GM21526 (cell line): ENCODE data around the gene ING4.
A peak's percentile ranks its signal among the peaks of the same experiment; 100 is the strongest.

ENCODE experiments used
- ATAC-seq: cut with Tn5 transposase; IDR thresholded peaks from one replicate; pipeline ENCODE4 v1.9.1; 2021; ENCODE audit warnings: moderate library complexity; ENCODE audit not compliant: unreplicated experiment, low FRiP score

ING4 gene

DNA sequence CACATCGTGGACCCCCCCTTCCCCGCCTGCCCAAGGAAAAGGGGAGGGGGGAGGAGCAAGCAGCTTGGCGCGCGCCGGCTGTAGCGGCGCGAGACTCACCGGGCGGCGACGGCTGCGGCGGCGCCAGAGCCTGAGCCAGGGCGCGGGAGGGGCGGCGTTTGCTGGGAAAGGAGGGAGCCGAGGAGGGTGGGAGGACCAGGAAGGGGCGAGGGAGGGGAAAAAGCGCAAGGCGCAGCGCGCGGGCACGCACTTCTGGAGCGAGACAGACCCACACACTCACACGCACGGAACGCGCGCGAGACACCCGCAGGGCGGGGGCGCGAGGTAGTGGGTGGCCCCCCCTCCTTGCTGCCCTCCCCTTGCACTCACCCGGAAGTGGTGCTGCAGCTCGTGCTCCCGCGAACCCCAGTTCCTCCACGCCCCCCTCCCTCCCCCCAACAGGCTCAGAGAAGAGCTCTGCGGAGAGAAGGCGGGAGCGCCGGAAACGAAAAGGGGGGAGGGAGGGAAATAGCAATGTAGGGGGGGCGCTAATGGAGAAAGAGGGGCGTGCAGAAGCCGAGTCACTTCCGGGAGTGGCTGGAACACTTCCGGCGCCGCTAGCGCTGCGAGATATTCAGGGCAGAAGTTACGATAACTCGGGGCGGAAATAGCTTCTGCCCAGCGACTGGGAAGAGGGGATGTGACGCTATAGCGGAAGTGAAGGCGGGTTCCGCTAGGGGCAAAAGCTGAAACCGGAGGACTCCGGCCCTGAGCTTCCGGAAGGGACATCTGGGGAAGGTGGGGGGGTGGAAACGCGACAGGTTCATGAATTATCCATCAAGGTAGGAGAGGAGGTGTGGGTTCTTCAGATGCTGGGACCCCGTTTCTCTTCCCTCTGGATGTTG lies 26.3 kb upstream of the ING4 start, which contains the start of gene ZNF384:
TSS of gene ZNF384 (minus strand) at position 377 of the 884 bp plus-strand sequence. CDS start 9,855 bp downstream, outside the sequence.
- ATAC-seq, result peak; percentile 65

DNA sequence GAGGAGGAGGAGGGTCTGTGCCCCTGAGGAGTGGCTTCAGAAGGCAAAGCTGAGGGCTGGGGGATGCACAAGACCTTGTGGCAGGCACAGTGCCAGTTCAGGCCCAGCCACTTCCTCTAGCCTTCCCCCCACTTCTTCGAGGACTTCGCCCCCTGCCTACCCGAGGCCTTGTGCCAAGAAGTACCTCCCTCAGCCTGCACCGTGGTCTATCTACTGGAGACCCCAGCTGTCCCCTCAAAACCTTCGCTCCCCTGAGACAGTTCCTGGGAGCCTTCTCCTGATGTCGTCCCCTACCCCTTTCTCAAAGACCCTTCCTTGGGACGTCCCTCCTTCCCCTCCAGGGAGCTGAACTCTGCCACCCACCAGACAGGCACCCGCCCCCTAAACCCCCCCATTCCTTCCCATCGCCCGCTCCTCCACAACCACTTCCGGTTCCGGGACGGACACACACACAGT lies 25.7 kb upstream of the ING4 start:
- no peak for ATAC-seq

DNA sequence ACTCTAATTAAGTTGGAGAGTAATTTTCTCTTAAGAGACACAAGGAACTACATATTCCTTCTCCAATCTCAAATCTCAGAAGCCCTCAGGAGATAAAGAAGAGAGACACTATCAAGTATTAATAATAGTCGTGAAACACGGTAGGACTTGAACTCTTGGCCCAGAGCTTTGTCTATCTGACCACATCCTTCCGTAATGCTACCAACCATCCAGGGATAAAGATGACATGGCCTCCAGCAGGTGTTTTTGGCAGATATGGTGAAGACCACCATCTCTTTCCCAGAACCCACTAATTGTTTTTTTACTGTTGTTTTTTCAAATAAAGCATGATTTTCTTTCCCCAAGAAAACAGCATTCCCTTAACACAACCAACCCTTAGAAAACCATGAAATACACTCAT lies 22.9 kb upstream of the ING4 start:
- no peak for ATAC-seq

DNA sequence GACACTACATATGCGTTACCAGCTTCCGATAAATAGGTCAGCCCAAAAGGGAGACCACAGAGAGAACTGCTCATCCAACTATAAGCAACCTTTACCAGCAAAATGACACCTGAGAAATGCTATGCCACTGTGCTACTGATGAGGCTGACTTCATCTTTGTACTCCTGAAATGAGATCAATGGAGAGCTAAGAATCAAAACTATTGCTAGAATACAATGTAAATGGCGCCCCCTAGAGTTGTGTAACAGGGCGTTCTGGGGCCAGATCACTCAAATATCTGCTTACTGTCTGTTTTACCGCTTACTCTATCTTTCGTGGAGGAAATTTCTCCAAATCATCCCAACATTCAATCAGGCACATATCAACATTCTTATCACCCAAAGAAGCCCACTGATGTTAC lies 21.7 kb upstream of the ING4 start:
- no peak for ATAC-seq

DNA sequence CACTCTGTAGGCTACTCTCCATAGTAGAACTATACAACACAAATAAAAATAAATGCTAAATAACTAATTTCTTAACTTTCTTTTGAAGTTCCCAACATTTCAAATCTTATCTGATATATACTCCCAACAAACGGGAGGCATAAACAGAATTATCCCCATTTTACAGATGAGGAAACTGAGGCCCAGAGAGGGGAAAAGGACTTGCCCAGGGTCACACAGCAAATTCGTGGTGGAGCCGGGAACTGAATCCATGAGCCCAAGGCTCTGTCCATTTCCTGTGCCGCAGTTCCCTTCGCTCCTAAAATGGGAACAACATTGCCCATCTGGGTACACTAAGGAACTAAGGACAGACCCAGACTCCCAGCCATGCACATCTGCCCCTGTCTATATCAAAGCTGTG lies 14.0 kb upstream of the ING4 start:
- no peak for ATAC-seq

DNA sequence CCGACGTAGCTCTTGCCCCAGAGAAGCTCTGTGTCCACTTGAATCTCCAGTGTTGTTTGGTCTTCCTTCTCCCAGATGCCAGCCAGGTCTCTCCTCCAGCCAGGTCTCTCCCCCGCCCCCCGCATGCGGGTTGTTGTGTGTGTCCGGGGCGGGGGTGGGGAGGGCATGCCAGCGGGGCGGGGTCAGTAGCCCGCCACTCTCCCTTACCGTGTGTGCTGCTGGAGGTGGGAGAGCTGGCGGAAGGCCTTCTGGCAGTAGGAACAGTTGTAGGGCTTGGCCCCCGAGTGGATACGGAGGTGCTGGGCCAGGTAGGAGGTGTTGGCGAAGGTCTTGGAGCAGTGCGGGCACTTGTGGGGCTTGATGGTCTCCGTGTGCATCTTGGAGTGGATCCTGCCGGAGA lies 9.2 kb upstream of the ING4 start:
- no peak for ATAC-seq

DNA sequence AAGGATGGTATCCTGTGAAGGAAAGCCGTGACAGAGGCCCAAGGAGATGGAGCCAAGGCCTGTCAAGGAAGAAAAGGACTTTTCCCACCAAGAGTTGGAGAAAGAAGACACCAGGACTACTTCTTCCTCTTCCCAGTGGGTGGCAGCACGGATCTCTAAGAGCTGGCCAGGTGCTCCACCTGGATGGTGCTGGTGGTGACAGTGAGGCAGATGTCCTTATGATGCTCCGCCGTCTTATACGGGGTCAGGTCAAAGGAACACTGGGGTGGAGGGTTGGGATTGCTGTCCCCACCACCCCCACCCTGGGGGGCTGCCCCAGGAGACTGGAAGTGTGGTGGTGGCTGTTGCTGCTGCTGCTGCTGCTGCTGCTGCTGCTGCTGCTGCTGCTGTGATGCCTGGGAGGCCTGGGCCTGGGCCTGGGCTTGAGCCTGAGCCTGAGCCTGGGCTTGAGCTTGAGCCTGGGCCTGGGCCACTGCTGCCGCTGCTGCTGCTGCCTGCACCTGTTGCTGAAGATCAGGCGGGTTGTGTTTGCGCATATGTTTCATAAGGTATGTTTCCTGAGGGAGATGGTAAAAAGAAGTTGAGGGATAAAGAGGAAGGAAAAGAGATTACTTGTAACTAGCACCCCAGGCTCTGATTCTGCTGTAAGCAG lies 4.8 kb upstream of the ING4 start:
- ATAC-seq, result no peak

DNA sequence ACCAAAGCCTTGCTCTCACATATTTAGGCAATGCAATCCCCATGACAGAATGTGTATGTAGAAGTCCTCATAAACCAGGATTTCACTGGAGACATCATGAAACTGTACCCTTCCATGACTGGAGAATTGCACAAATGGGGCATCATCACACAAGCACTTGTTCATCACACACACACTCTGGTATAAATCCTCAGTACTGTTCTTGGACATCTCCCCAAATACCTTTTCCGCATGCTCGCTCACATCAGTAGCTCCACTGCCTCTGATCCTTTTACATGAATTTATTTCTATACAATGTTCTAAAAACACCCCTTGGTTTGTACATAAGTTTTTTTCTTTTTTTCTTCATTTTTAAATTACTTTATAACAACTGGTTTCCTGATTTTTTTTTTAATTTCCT lies 3.3 kb upstream of the ING4 start:
- no peak for ATAC-seq

DNA sequence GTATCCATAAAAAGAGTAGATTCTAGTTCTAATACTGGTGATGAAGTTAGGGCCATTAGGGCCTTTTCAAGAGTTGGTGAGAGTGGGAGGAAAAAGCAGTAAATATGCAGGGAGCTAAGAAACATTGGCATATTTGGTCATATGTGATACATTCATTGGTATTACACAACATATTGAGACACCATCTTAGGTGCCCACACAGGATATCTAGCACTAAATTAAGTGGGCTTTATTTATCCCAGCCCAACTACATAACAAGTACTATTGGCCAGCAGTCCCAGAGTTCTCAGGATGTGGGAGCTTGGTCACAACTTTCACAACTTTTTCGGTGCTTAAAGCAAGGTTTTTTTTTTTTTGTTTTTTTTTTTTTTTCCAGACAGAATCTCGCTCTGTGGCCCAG lies 2.0 kb upstream of the ING4 start:
- no peak for ATAC-seq

DNA sequence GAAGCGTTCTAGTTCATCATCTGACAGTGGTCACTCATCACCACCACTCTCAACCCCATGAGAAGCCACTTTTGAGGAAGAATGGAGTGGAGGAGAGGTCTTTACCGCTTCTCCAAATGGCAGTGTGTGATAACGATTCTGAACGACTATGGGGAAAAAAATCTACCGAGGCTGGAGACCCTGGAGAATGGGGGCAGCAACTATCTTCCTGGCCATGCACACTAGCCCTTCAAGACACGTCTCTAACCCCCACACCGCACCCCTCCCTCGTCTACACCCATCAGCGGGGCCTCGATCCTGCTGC lies 365 bp downstream of the ING4 start:
- ATAC-seq, result no peak

DNA sequence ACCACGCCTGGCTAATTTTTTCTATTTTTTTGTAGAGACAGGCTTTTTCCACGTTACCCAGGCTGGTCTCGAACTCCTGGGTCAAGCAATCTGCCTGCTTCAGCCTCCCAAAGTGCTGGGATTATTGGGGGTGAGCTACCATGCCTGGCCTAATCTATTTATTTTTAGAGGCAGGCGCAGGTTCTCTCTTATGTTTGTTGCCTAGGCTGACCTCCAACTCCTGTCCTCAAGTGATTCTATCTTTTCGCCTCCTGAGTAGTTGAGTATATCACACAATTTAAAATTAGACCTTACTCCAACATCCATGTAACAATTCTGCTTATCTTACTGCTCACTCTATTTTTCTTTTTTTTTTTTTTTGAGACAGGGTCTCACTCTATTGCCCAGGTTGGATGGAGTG lies 8.9 kb downstream of the ING4 start:
- no peak for ATAC-seq

DNA sequence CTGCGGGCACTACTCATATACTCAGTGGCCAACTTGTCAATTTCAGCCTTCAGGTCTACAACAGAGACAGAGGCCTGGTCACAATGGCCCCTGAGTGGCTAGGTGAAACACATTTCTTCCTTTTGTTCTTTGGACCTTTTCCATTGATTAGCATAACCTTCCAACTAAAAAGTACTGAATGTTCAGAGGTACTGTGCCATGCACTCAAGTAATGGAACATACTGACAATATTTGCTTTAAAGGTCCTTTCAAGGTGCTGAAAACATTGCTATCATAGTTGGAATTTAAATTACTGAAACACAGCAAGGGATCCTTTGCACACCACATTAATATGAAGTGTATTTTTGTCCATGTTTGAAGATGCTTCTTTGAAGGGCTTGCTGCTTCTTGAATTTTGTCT lies 9.6 kb downstream of the ING4 start:
- no peak for ATAC-seq

DNA sequence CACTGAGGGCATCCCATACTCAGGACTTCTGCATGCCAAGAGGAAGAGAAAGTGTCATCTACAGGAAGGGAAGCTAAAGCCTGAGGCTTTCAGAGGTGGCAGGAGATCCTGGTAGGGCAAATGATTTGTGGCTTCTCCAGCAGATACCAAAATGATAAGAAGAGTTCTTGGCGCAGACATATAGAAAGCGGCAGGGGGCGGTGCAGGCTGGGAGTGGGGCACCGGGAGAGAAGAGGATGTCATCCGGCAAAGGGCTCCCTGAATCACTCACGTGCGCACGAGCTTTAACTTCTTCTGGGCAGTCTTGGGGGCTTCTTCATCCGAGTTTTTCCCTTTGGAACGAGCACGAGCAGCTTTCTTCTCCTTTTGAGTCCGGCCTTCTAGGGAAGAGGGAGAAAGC lies 10.5 kb downstream of the ING4 start:
- ATAC-seq, result no peak

DNA sequence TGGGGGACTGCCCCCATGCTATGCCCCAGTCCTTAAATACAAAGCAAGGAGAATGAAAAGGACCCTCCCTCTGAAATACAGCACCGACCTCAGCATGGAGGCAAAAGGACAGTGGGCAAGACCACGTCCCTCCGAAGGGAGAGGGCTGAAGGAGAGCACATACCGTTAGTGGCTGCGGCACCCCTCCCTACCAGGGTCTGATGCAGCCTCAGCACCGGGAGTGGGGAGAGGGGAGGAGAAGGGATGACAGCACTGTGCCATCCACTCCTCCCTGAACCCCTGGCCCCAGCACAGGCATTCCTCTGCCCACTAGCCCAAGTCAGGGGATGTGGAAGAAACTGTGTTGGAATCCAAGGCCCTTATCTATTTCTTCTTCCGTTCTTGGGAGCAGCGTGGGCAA lies 12.1 kb downstream of the ING4 start:
- no peak for ATAC-seq

DNA sequence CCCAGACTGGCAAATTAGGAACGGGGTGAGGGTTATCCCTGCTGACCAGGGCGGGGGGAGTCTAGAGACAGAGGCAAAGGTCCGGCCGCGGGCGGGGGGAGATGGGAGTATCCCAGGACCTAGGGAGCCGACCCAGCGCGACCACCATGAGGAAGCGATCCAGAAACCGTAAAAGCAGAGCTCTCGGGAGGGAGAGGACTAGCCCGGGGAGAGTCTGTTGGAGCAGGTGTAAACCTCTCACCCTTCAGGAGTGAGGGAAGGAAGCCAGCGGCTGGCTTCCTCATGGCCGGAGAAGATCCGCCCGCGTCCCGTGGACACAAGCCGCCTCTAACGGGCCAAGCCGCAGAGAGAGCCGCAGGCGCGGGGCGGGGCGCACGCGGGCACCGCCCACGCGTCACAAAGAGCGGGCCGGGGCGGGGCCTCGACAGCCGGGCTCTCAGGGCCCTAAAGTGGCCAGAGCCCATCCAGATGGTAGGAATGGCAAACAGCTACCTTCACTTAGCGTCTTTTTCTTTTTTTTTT lies 15.8 kb downstream of the ING4 start, which contains the start of gene ACRBP:
TSS of gene ACRBP (minus strand) at position 350 of the 522 bp plus-strand sequence. CDS start at position 284, 66 bp downstream.
- no peak for ATAC-seq

DNA sequence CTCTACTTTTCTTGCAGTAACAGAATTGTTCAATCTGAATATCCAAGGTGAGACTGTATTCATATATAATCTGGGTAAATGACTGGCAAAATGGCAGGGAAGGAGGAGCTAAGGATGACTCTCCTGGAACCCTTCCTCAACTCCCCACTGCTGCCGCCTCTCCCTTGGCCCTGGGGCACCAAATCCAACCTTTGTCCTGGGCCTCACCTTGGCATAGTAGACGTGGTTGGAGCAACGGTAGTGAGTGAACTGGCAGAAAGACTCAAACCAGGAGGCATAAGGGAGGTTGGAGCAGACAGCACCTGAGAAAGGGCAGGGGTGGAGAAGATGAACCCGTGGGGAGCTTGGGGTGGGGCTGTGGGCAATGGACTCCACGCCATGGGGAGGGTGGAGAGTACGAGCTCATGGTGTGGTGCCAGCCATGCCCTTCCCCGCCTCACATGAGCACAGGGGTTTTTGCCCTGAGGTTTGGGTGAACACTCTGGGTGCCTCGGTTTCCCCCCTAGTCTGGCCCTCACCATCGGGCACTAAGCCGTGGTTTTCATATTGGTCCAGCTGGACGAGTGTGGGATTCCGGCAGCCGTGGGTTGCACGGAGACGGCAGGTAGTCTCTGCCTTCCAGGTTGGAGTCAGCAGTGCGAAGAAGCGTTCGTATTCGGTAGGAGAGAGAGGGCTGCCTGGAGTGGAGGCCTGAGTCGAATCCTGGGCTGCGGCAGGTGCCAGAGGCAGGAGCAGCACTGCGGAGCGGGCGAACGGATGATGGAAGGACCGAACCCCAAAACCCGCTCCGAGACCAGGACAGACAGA lies 16.4 kb downstream of the ING4 start:
- no peak for ATAC-seq

DNA sequence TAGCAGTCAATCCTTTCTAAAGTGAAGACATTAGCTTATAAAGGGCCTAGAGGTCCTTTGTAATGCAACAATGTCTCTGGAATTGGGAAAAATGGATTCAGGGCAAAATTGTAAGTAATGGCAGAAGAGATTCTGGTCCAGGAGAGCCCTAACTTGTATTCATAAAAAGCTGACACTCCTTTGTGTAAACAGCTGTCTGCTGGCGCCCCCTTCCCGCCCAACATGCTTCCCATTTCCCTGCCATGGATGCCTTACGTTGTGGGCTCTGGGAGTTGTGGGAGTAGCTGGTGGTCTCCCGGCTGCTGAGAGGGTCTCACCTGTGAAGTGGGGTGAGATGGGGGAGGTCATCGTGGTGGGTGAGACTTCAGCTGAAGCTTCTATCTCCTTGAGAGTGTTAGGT lies 18.0 kb downstream of the ING4 start:
- no peak for ATAC-seq

DNA sequence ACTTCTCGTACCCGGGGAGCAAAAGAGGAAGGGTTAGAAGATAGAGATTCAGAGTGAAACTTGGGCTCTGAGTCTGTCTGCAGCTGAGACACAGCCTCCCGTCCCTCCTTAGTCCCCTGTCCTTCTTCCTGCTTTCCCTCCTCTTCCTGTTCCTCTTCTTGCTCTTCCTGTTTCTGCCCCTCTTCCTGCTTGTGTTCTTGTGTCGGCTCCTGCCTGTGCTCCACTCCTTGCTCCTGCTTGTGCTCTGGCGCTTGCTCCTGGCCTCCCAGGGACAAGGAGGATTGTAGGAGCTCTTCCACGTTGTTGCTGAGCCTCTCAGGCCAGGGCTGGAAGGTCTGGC lies 18.7 kb downstream of the ING4 start:
- ATAC-seq, result no peak

DNA sequence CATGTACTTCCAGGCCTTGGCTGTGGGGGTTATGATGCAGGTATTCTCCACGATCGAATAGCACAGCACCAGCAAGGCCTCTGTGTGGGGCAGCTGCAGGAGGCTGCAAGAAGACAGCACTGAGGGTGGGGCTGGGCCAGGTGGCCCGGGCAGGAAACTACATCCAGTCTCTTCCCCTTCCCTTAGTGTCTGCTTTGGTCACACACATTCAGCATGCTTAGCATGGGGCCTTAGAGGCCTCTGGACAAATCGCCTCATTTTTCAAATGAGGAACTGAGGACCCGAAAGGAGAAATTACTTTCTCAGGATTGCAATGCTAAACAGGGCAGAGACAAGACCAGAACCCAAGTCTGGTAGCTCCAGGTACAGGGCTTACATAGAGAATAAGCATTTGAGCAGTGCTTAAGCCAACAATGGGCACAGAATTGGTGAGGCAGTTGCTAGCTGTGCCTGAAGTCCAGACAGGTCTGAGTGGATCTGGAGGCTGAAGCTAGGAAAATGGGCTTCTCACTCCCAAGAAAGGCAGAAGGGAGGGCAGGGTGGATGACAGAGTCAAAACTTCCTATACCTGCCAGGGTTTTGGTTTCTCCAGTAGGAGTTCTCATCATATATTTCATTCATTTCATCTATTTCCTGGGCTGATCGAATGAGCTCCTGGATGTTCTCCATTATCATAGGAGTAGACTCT lies 19.2 kb downstream of the ING4 start:
- ATAC-seq, result no peak

DNA sequence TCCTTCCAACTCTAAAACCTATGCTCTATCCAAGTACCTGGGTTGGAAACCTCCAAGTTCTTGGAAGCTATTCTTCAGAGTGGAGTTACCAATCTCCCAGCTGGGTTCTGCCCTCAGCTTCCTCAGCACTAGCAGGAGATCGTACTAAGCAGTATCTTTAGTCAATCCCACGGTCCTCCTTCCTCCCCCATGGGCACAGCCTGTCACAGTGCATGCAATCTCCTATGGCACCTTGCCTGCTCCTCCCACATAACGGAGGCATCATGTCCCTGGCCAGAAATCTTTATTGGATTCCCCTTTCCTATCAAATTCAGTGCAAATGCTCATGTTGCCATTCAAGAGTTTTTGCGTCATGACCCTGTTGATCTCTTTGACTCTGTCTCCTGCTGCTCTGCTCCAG lies 21.8 kb downstream of the ING4 start:
- ATAC-seq, result no peak

DNA sequence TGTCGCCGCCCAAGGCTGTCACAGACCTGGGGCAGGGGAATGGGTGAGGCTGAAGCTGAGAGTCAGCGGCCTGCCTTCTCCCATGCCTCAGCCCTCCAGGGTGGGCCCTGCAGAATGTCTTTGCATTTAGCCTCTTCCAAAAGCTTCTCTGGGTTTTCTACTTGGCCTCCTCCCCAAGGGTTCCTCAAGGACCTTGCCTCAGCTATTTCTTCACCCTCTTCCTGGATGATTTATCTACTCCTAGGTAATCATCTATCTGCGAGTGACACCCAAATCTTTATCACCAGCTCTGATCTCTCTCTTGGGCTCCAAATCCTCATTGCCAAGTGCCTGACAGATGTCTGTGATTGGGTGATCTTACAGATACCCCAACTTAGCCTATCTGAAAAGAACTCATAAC lies 22.4 kb downstream of the ING4 start:
- no peak for ATAC-seq
